ENCODE data around the gene CENPH. TPM values are rescaled to one million over a fixed set of nuclear protein-coding genes. Genes with fewer than 3 reads are reported as not detected.
"Not testable (repeated sequence)": the region's sequence is repeated elsewhere in the genome, so short reads cannot be mapped to it uniquely, and the experiment has no call there.

Gene CENPH
- total RNA-seq, 4 donors from 2014 or later: 1.3 to 12.4 (median 5.3) TPM; not detected in 1

DNA sequence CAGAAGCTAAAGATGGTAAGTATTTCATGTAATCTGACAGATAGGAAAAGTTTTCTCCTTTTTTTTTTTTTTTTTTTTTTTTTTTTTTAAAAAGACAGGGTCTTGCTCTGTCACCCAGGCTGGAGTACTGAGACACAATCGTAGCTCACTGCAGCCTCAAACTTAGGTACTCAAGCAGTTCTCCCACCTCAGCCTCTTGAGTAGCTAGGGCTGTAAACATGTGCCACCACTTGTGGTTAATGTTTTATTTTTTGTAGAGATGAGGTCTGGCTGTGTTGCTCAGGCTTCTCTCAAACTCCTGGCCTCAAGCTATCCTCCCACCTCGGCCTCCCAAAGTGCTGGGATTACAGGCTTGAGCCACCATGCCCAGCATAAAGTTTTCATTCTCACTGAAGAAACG is 63.1 kb downstream of the CENPH start:
- DNase-seq: no peak
- no peaks in the 10 kb centered on the region for H3K9me3 ChIP-seq
- H3K4me1 ChIP-seq: no peaks in the 10 kb centered on the region
- no peak overlapping the region for H3K4me3 ChIP-seq
- TF ChIP-seq, protein P1, sequence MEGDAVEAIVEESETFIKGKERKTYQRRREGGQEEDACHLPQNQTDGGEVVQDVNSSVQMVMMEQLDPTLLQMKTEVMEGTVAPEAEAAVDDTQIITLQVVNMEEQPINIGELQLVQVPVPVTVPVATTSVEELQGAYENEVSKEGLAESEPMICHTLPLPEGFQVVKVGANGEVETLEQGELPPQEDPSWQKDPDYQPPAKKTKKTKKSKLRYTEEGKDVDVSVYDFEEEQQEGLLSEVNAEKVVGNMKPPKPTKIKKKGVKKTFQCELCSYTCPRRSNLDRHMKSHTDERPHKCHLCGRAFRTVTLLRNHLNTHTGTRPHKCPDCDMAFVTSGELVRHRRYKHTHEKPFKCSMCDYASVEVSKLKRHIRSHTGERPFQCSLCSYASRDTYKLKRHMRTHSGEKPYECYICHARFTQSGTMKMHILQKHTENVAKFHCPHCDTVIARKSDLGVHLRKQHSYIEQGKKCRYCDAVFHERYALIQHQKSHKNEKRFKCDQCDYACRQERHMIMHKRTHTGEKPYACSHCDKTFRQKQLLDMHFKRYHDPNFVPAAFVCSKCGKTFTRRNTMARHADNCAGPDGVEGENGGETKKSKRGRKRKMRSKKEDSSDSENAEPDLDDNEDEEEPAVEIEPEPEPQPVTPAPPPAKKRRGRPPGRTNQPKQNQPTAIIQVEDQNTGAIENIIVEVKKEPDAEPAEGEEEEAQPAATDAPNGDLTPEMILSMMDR (IDR thresholded peaks at IDR 0.05): no peak
- no peak for TF ChIP-seq POLR2A (IDR thresholded peaks at IDR 0.05)
- no peaks in the 10 kb centered on the region for H3K36me3 ChIP-seq
- intact Hi-C loops (cut with DNase I; ENCODE audit: low total_unique reads): no loop called here
- H3K27me3 ChIP-seq: no peaks in the 10 kb centered on the region
- H3K27ac ChIP-seq: no peak overlapping the region

DNA sequence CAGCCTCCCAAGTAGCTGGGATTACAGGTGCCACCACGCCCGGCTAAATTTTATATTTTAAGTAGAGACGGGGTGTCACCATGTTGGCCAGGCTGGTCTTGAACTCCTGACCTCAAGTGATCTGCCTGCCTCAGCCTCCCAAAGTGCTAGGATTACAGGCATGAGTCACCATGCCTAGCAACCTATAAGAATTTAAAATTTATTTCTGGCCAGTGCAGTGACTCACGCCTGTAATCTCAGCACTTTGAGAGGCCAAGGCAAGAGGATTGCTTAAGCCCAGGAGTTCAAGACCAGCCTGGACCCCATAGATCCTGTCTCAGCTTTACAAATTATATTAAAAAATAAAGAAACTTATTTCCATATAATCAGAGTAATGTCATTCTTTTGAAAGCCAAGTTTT is 66.6 kb downstream of the CENPH start:
- H3K9me3 ChIP-seq; DNase-seq; H3K4me3 ChIP-seq; H3K27ac ChIP-seq; H3K36me3 ChIP-seq; intact Hi-C loops (cut with DNase I; ENCODE audit: low total_unique reads); H3K27me3 ChIP-seq; H3K4me1 ChIP-seq: not testable (repeated sequence)

DNA sequence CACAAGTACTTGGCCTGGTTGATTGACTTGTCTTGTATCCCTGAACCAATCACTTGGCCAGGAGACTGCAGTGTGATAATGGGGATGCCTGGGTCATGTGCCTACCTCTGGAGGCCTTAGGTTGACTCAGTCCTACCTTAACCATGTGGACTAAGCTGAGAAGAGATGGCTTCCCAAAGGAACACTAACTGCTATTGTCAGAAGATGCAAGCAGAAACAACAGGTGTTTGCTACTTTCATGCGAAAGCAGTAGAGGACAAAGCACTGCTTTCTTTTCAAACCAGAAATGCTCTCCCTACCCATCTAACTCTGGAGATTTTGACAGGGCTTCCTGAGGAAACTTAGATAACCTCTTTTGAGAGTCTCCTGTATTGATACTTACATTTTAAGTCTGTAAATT is 68.2 kb downstream of the CENPH start:
- Histone ChIP-seq H3K27me3 (no peaks in the 10 kb centered on the region), H3K9me3 (no peaks in the 10 kb centered on the region), H3K36me3 (no peaks in the 10 kb centered on the region), H3K4me3 (no peak overlapping the region), H3K4me1 (no peaks in the 10 kb centered on the region), H3K27ac (no peak overlapping the region)
- DNase-seq: no peak
- intact Hi-C loops (cut with DNase I; ENCODE audit: low total_unique reads): no loop called here
- no peak for TF ChIP-seq POLR2A (IDR thresholded peaks at IDR 0.05)
- TF ChIP-seq, protein P1 (IDR thresholded peaks at IDR 0.05): no peak

Small RNA genes within 50 kb of the gene (small RNA-seq; reads per million reads assigned to genes)
- not detected for gene SNORA50D

Other genes starting within 250 kb of the CENPH start
- gene SLC30A5, start 95.6 kb upstream of the CENPH start, total RNA-seq: 100 to 1,000 TPM in 1 of 4 donors, 10 to 100 TPM in 3; 58.2 to 109 (median 89.3) TPM
- 10 to 100 TPM in 2 of 4 donors, 1 to 10 TPM in 1, under 1 TPM in 1; under 0.01 to 60.3 (median 10.2) TPM for gene CCNB1, start 22.4 kb upstream of the CENPH start, total RNA-seq
- gene CDK7, start 45.3 kb downstream of the CENPH start, total RNA-seq: 10 to 100 TPM in 2 of 4 donors, 1 to 10 TPM in 2; 4.4 to 35.3 (median 11.1) TPM
- gene CCDC125, start 143.2 kb downstream of the CENPH start, total RNA-seq: 1 to 10 TPM; 1.8 to 9.9 (median 6.6) TPM
- gene AK6, start 179.9 kb downstream of the CENPH start, total RNA-seq: 10 to 100 TPM; 23.6 to 36.3 (median 28.2) TPM
- 10 to 100 TPM; 10.9 to 50.5 (median 32.7) TPM for gene TAF9, start 179.9 kb downstream of the CENPH start, total RNA-seq
- 10 to 100 TPM in 2 of 4 donors, 1 to 10 TPM in 2; 6.1 to 35.1 (median 15.1) TPM for gene RAD17, start 180.2 kb downstream of the CENPH start, total RNA-seq
- gene MARVELD2, start 225.5 kb downstream of the CENPH start, total RNA-seq: 1 to 10 TPM in 1 of 4 donors, under 1 TPM in 2, not detected in 1; 0.26 to 7.4 (median 0.70) TPM

All from uterus (tissue), 4 donors.